Measurements from ENCODE around the gene ZBTB46. TPM values are rescaled to one million over a fixed set of nuclear protein-coding genes. Genes with fewer than 3 reads are reported as not detected.

ZBTB46 gene
- total RNA-seq, 1 donor from 2014 or later, result 20.5 TPM

DNA sequence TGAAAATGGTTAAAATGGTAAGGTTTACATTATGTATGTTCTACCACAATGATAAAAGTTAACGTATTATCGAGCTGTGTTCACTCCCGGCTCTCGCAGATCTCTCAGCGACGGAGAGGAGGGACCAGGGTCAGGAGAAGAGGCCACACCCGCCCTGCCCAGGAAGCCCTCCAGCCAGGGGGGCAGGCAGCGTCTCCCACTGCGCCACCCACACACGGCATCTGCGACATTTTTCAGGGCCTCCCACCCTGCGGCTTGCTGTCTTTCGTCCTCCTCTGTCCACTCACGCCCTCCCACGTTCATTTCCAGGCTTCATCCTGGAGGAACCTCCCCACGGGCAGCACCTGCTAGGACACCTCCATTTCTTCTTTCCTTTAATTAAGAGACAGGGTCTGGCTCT lies 43.3 kb downstream of the ZBTB46 start:
- no peak overlapping the region for H3K4me3 Mint-ChIP-seq (ENCODE audit: unreplicated experiment)
- peaks cover 8% of the 10 kb centered on the region for H3K36me3 Mint-ChIP-seq (ENCODE audit: unreplicated experiment)
- no peak for DNase-seq (ENCODE audit: extremely low spot score, unreplicated experiment)
- H3K27me3 Mint-ChIP-seq (ENCODE audit: unreplicated experiment), result no peaks in the 10 kb centered on the region
- H3K27ac Mint-ChIP-seq (ENCODE audit: unreplicated experiment), result no peak overlapping the region
- H3K9me3 Mint-ChIP-seq (ENCODE audit: unreplicated experiment), result no peaks in the 10 kb centered on the region
- TF ChIP-seq CTCF (IDR thresholded peaks at IDR 0.05), result no peak
- peaks cover 9% of the 10 kb centered on the region for H3K4me1 Mint-ChIP-seq (ENCODE audit: unreplicated experiment)

DNA sequence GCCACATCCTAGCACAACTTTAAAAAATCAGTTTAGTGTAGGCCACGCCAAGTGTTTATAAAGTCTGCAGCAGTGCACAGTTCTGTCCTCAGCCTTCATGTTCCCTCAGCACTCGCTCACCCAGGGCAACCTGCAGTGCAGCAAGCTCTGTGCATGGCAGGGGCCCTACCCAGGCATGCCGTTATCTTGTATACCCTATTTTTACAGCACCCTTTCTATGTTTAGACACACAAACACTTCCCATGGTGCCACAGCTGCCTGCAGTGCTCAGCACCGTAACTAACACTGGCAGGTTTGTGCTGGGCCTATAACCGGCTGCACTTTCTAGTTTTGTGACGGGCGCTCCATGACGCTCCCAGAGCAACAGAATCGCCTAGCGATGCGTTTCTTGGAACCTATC lies 43.8 kb downstream of the ZBTB46 start:
- Mint-ChIP-seq H3K4me3 (ENCODE audit: unreplicated experiment) (no peak overlapping the region), H3K36me3 (ENCODE audit: unreplicated experiment) (peaks cover 8% of the 10 kb centered on the region), H3K27me3 (ENCODE audit: unreplicated experiment) (no peaks in the 10 kb centered on the region), H3K27ac (ENCODE audit: unreplicated experiment) (no peak overlapping the region), H3K4me1 (ENCODE audit: unreplicated experiment) (peaks cover 9% of the 10 kb centered on the region), H3K9me3 (ENCODE audit: unreplicated experiment) (no peaks in the 10 kb centered on the region)
- DNase-seq (ENCODE audit: extremely low spot score, unreplicated experiment), result no peak
- TF ChIP-seq CTCF (IDR thresholded peaks at IDR 0.05), result no peak

- Mint-ChIP-seq H3K9me3 (ENCODE audit: unreplicated experiment) (no peaks in the 10 kb centered on the region), H3K27me3 (ENCODE audit: unreplicated experiment) (no peaks in the 10 kb centered on the region), H3K36me3 (ENCODE audit: unreplicated experiment) (peaks cover 8% of the 10 kb centered on the region), H3K4me3 (ENCODE audit: unreplicated experiment) (no peak overlapping the region), H3K4me1 (ENCODE audit: unreplicated experiment) (peaks cover 7% of the 10 kb centered on the region), H3K27ac (ENCODE audit: unreplicated experiment) (no peak overlapping the region)
- no peak for DNase-seq (ENCODE audit: extremely low spot score, unreplicated experiment)
- no peak for TF ChIP-seq CTCF (IDR thresholded peaks at IDR 0.05)
Measured at GRCh38 chr20:63785691-63786131, 45.4 kb downstream of the ZBTB46 start.

- no peak for DNase-seq (ENCODE audit: extremely low spot score, unreplicated experiment)
- no peak overlapping the region for H3K4me3 Mint-ChIP-seq (ENCODE audit: unreplicated experiment)
- H3K27me3 Mint-ChIP-seq (ENCODE audit: unreplicated experiment), result no peaks in the 10 kb centered on the region
Measured at GRCh38 chr20:63783970-63784369, 47.1 kb downstream of the ZBTB46 start.

GRCh38 chr20:63782521-63782971 lies 48.5 kb downstream of the ZBTB46 start:
- TF ChIP-seq CTCF (IDR thresholded peaks at IDR 0.05), result no peak
- no peak overlapping the region for H3K27ac Mint-ChIP-seq (ENCODE audit: unreplicated experiment)
- DNase-seq (ENCODE audit: extremely low spot score, unreplicated experiment), result no peak
- no peaks in the 10 kb centered on the region for H3K27me3 Mint-ChIP-seq (ENCODE audit: unreplicated experiment)
- H3K4me1 Mint-ChIP-seq (ENCODE audit: unreplicated experiment), result peaks cover 10% of the 10 kb centered on the region
- H3K9me3 Mint-ChIP-seq (ENCODE audit: unreplicated experiment), result no peaks in the 10 kb centered on the region
- peaks cover 3% of the 10 kb centered on the region for H3K36me3 Mint-ChIP-seq (ENCODE audit: unreplicated experiment)
- no peak overlapping the region for H3K4me3 Mint-ChIP-seq (ENCODE audit: unreplicated experiment)

More at GRCh38 chr20:63783970-63784369, 47.1 kb downstream of the ZBTB46 start:
- no peak overlapping the region for H3K27ac Mint-ChIP-seq (ENCODE audit: unreplicated experiment)
- H3K4me1 Mint-ChIP-seq (ENCODE audit: unreplicated experiment), result peaks cover 7% of the 10 kb centered on the region
- TF ChIP-seq CTCF (IDR thresholded peaks at IDR 0.05), result no peak
- no peaks in the 10 kb centered on the region for H3K9me3 Mint-ChIP-seq (ENCODE audit: unreplicated experiment)
- H3K36me3 Mint-ChIP-seq (ENCODE audit: unreplicated experiment), result peaks cover 8% of the 10 kb centered on the region
